H9 (cell line): ENCODE measurements around the gene NXN. TPM values are rescaled to one million over a fixed set of nuclear protein-coding genes. Genes with fewer than 3 reads are reported as not detected.

Experiments
- DNase-seq: peaks from one replicate; pipeline ENCODE4 v3.0.0-alpha.2; 2017
- H2AFZ ChIP-seq: one replicate; pipeline ENCODE4 v1.6.1; 2013; ENCODE audit warnings: mild to moderate bottlenecking, low read length, control low read depth, moderate library complexity
- H2AK5ac ChIP-seq: 2 replicates; pipeline ENCODE4 v1.6.1; 2013; ENCODE audit warnings: low read length, control low read depth, mixed read lengths; ENCODE audit not compliant: insufficient read length
- H2BK120ac ChIP-seq: one replicate; pipeline ENCODE4 v1.6.1; 2013; ENCODE audit warnings: low read depth, mild to moderate bottlenecking, low read length, control low read depth, inconsistent platforms; ENCODE audit not compliant: poor library complexity, severe bottlenecking
- H2BK12ac ChIP-seq: 2 replicates; pipeline ENCODE4 v1.6.1; 2013; ENCODE audit warnings: low read length, control low read depth, mixed read lengths, low read depth; ENCODE audit not compliant: insufficient read length
- H2BK15ac ChIP-seq: 2 replicates; pipeline ENCODE4 v1.6.1; 2013; ENCODE audit warnings: low read depth, low read length, control low read depth
- H2BK20ac ChIP-seq: one replicate; pipeline ENCODE4 v1.6.1; 2013; ENCODE audit warnings: low read depth, mild to moderate bottlenecking, low read length, control low read depth, inconsistent platforms; ENCODE audit not compliant: poor library complexity, severe bottlenecking
- H2BK5ac ChIP-seq: 2 replicates; pipeline ENCODE4 v1.6.1; 2013; ENCODE audit warnings: low read length, control low read depth, mixed read lengths; ENCODE audit not compliant: insufficient read length
- H3K14ac ChIP-seq: 2 replicates; pipeline ENCODE4 v1.6.1; 2013; ENCODE audit warnings: low read length, control low read depth; ENCODE audit not compliant: insufficient read depth
- H3K18ac ChIP-seq: 2 replicates; pipeline ENCODE4 v1.6.1; 2013; ENCODE audit warnings: low read depth, mild to moderate bottlenecking, mixed read lengths, low read length, control low read depth; ENCODE audit not compliant: insufficient read length
- H3K23ac ChIP-seq: 2 replicates; pipeline ENCODE4 v1.6.1; 2013; ENCODE audit warnings: low read length, control low read depth, mixed read lengths, low read depth; ENCODE audit not compliant: insufficient read length
- H3K23me2 ChIP-seq: 2 replicates; pipeline ENCODE4 v1.6.1; 2013; ENCODE audit warnings: low read depth, mild to moderate bottlenecking, mixed read lengths, low read length, control low read depth; ENCODE audit not compliant: insufficient read length, poor library complexity, severe bottlenecking
- H3K27ac ChIP-seq: 2 replicates; pipeline ENCODE4 v1.5.1; 2013; ENCODE audit warnings: low read length, control low read depth, mixed read lengths, low read depth; ENCODE audit not compliant: insufficient read length
- H3K27me3 ChIP-seq: 2 replicates; pipeline ENCODE4 v1.6.1; 2013; ENCODE audit warnings: low read length, control low read depth, inconsistent platforms; ENCODE audit not compliant: insufficient read depth
- H3K4ac ChIP-seq: 2 replicates; pipeline ENCODE4 v1.6.1; 2013; ENCODE audit warnings: low read depth, mild to moderate bottlenecking, control low read depth, inconsistent platforms, low read length, moderate library complexity
- H3K4me1 ChIP-seq: 2 replicates; pipeline ENCODE4 v1.6.1; 2013; ENCODE audit warnings: low read length, control low read depth, inconsistent platforms; ENCODE audit not compliant: insufficient read depth
- H3K4me2 ChIP-seq: 2 replicates; pipeline ENCODE4 v1.6.1; 2013; ENCODE audit warnings: low read length, control low read depth, mixed read lengths; ENCODE audit not compliant: insufficient read length, insufficient read depth
- H3K56ac ChIP-seq: 2 replicates; pipeline ENCODE4 v1.6.1; 2013; ENCODE audit warnings: low read depth, mild to moderate bottlenecking, mixed read lengths, low read length, control low read depth; ENCODE audit not compliant: insufficient read length
- H3K79me1 ChIP-seq: 2 replicates; pipeline ENCODE4 v1.6.1; 2013; ENCODE audit warnings: low read depth, mild to moderate bottlenecking, moderate library complexity, low read length, control low read depth, inconsistent platforms; ENCODE audit not compliant: insufficient read depth, poor library complexity, severe bottlenecking
- H3K79me2 ChIP-seq: 2 replicates; pipeline ENCODE4 v1.6.1; 2013; ENCODE audit warnings: low read length, control low read depth, inconsistent platforms; ENCODE audit not compliant: insufficient read depth
- H3K9ac ChIP-seq: 2 replicates; pipeline ENCODE4 v1.6.1; 2013; ENCODE audit warnings: low read length, control low read depth, mixed read lengths; ENCODE audit not compliant: insufficient read length; ENCODE audit errors: extremely low read depth
- H3K9me3 ChIP-seq: one replicate; pipeline ENCODE4 v1.6.1; 2013; ENCODE audit warnings: low read depth, low read length, inconsistent platforms; ENCODE audit not compliant: control insufficient read depth
- H3T11ph ChIP-seq: one replicate; pipeline ENCODE4 v1.6.1; 2013; ENCODE audit warnings: mild to moderate bottlenecking, low read length, control low read depth, inconsistent platforms
- H4K20me1 ChIP-seq: one replicate; pipeline ENCODE4 v1.6.1; 2013; ENCODE audit not compliant: control insufficient read depth, insufficient read length, insufficient read depth
- H4K5ac ChIP-seq: 2 replicates; pipeline ENCODE4 v1.6.1; 2013; ENCODE audit warnings: low read depth, mild to moderate bottlenecking, mixed read lengths, low read length, control low read depth; ENCODE audit not compliant: insufficient read length
- H4K8ac ChIP-seq: replicated peaks from 2 replicates; pipeline ENCODE4 v1.6.1; 2013; ENCODE audit warnings: low read length, control low read depth, mixed read lengths, low read depth; ENCODE audit not compliant: insufficient read length
- H4K91ac ChIP-seq: 2 replicates; pipeline ENCODE4 v1.6.1; 2013; ENCODE audit warnings: low read depth, mild to moderate bottlenecking, moderate library complexity, mixed read lengths, low read length, control low read depth; ENCODE audit not compliant: insufficient read length
- H3K27ac Mint-ChIP-seq, 3 experiments: 2 replicates in 2 of 3; 3 replicates in 1 of 3; pipeline ENCODE4 v1.8.0; 2020 to 2021; ENCODE audit warnings: mixed read lengths in 3 of 3, mild to moderate bottlenecking in 1 of 3, moderate library complexity in 1 of 3
- H3K27me3 Mint-ChIP-seq: 2 replicates; pipeline ENCODE4 v1.8.0; 2021; ENCODE audit warnings: low read depth, mild to moderate bottlenecking, moderate library complexity, mixed read lengths
- H3K36me3 Mint-ChIP-seq, 3 experiments: 2 replicates in 2 of 3; 3 replicates in 1 of 3; pipeline ENCODE4 v1.8.0; 2020 to 2021; ENCODE audit warnings: low read depth in 3 of 3, mixed read lengths in 3 of 3; ENCODE audit not compliant: insufficient read depth in 1 of 3
- H3K4me1 Mint-ChIP-seq, 2 experiments: 2 replicates each; pipeline ENCODE4 v1.8.0; 2020; ENCODE audit warnings: mixed read lengths in 2 of 2
- H3K4me3 Mint-ChIP-seq, 2 experiments: 2 replicates in 1 of 2; 3 replicates in 1 of 2; pipeline ENCODE4 v1.8.0; 2020 to 2021; ENCODE audit warnings: mild to moderate bottlenecking in 2 of 2, mixed read lengths in 2 of 2, moderate library complexity in 1 of 2
- H3K9me3 Mint-ChIP-seq, 2 experiments: 2 replicates in 1 of 2; 3 replicates in 1 of 2; pipeline ENCODE4 v1.8.0; 2020; ENCODE audit warnings: mild to moderate bottlenecking in 2 of 2, mixed read lengths in 2 of 2, moderate library complexity in 1 of 2
- CTCF ChIP-seq: fragments of 200-600 bp; sonication (generic); conservative IDR thresholded peaks from 3 replicates; pipeline ENCODE4 v1.8.0; 2021; ENCODE audit warnings: antibody characterized with exemption, mild to moderate bottlenecking
- WGBS: extraction: QIAGEN DNeasy Blood & Tissue Kit; methylation state at CpG from one replicate; pipeline ENCODE4 v1.1.7; 2013; ENCODE audit warnings: missing lambda C conversion rate, low lambda C conversion rate, mixed read lengths; ENCODE audit not compliant: insufficient read length; ENCODE audit errors: extremely low coverage; 5-methylcytosine and 5-hydroxymethylcytosine counted together
- total RNA-seq: library from RNA; stranded (reverse); gene quantifications from 2 replicates; pipeline ENCODE4 v1.2.1, GENCODE V29; 2021

NXN gene
- total RNA-seq, 1 experiment from 2014 or later: 93.6 TPM

- H3K36me3 Mint-ChIP-seq: peaks cover 6 to 24% (median 10%) of the 10 kb centered on the region in 3 experiments; a peak in 5 of 7 replicates
- Histone ChIP-seq H3K18ac (no peak overlapping the region), H4K5ac (no peak overlapping the region), H2BK20ac (no peak overlapping the region), H2BK12ac (no peak overlapping the region), H4K91ac (no peak overlapping the region), H3K79me1 (no peaks in the 10 kb centered on the region), H2AK5ac (no peak overlapping the region), H4K20me1 (no peaks in the 10 kb centered on the region), H3K4me1 (no peaks in the 10 kb centered on the region), H3K56ac (no peak overlapping the region), H2AFZ (no peak overlapping the region), H3K27me3 (no peaks in the 10 kb centered on the region), H3K4ac (no peak overlapping the region), H2BK15ac (no peak overlapping the region), H3T11ph (no peak overlapping the region), H3K14ac (no peak overlapping the region), H3K9me3 (no peaks in the 10 kb centered on the region), H3K79me2 (peaks cover 5% of the 10 kb centered on the region; the same call in 1 of the 2 replicates), H2BK120ac (no peak overlapping the region), H3K9ac (no peak overlapping the region), H3K27ac (no peak overlapping the region), H3K23ac (no peak overlapping the region), H4K8ac (no peak overlapping the region), H2BK5ac (no peak overlapping the region), H3K4me2 (no peak overlapping the region), H3K23me2 (peaks cover 3% of the 10 kb centered on the region)
- H3K27ac Mint-ChIP-seq: peak overlapping the region in 1 of 3 experiments; percentile 38; a peak in 1 of 7 replicates
- WGBS: no CpG with 5 or more reads among the region's 9 CpGs
- TF ChIP-seq CTCF: no peak
- H3K9me3 Mint-ChIP-seq: peaks cover 0 to 3% of the 10 kb centered on the region in 2 experiments; a peak in 1 of 5 replicates
- no peaks in the 10 kb centered on the region for H3K27me3 Mint-ChIP-seq
- no peak for DNase-seq
- H3K4me3 Mint-ChIP-seq: no peak overlapping the region
- peaks cover 4 to 14% of the 10 kb centered on the region in 2 experiments for H3K4me1 Mint-ChIP-seq
Measured at GRCh38 chr17:871751-872519, 107.6 kb downstream of the NXN start.
